ENCODE measurements around the gene LAD1.

The LAD1 gene

DNA sequence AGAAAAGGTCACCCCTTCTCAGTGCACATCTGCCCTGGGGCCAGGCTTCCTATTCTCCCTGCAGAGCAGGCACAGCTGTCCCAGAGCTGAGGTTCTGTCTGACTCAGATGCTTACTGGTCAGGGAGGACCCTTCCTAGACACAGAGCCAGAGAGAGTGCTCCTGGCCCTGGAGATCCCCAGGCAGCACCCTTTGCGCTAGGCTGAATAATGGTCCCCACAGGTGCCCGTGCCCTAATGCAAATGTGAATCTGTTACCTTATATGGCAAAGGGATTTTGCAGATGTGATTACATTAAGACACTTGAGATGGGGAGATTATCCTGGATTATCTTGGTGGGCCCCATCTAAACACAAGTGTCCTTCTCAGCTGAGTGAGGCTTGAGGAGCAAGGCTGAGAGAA lies 25.0 kb upstream of the LAD1 start:
- TF ChIP-seq, protein P1, sequence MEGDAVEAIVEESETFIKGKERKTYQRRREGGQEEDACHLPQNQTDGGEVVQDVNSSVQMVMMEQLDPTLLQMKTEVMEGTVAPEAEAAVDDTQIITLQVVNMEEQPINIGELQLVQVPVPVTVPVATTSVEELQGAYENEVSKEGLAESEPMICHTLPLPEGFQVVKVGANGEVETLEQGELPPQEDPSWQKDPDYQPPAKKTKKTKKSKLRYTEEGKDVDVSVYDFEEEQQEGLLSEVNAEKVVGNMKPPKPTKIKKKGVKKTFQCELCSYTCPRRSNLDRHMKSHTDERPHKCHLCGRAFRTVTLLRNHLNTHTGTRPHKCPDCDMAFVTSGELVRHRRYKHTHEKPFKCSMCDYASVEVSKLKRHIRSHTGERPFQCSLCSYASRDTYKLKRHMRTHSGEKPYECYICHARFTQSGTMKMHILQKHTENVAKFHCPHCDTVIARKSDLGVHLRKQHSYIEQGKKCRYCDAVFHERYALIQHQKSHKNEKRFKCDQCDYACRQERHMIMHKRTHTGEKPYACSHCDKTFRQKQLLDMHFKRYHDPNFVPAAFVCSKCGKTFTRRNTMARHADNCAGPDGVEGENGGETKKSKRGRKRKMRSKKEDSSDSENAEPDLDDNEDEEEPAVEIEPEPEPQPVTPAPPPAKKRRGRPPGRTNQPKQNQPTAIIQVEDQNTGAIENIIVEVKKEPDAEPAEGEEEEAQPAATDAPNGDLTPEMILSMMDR (IDR thresholded peaks at IDR 0.05; ENCODE audit: low read length, missing control alignments): no peak
- DNase-seq (ENCODE audit: low read depth): no peak
- no peak overlapping the region for H3K4me3 ChIP-seq (replicated peaks; ENCODE audit: low read depth, low read length)

DNA sequence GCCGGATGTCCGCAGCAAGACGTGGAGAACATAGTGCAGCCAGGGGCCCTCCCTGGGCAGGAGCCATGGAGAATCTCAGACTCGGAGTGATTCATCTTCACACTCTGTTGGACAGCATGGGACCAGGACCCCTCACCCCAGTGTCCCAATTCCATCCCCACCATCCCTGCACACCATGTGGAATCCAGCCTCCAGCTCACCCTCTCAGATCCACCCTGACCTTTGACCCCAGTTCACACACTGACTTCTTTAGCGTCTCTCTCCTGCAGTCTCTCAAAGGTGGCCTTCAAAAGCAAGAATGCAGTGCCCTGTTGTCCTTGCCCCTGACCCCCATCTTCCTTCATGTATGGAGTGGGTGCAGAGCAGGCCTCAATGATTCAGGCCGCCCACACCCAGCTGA lies 24.5 kb upstream of the LAD1 start:
- no peak overlapping the region for H3K4me3 ChIP-seq (replicated peaks; ENCODE audit: low read depth, low read length)
- TF ChIP-seq, protein P1 (IDR thresholded peaks at IDR 0.05; ENCODE audit: low read length, missing control alignments): no peak
- DNase-seq (ENCODE audit: low read depth): no peak

DNA sequence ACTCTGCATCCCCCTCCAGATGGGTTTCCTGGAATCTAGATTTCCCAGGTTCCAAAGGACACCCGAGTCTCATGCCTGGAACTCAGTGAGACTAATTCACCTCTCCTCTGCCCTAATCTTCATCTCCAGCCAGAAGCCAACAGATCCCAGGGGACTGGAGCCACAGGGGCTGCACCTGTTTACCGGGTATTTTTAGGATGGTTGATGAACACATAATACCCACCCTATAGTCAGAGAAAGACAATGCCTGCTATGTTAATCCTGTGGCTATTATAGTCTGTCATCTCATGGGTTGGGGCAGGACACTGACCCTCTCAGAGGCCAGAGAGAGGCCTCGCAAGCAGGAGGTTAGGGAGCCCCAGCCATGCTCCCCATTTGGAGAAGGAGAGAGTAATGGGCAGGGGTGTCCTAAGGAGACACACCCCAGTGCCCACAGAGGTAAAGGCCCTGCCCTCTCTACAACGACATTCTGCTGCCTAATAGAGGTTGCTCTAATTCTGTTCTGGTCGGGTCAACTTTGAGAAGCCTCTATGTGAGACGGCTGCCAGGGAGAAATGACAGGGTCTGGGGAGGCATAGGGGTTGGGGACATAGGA lies 23.4 kb upstream of the LAD1 start:
- no peak for DNase-seq (ENCODE audit: low read depth)
- no peak overlapping the region for H3K4me3 ChIP-seq (replicated peaks; ENCODE audit: low read depth, low read length)
- TF ChIP-seq, protein P1 (IDR thresholded peaks at IDR 0.05; ENCODE audit: low read length, missing control alignments): no peak

DNA sequence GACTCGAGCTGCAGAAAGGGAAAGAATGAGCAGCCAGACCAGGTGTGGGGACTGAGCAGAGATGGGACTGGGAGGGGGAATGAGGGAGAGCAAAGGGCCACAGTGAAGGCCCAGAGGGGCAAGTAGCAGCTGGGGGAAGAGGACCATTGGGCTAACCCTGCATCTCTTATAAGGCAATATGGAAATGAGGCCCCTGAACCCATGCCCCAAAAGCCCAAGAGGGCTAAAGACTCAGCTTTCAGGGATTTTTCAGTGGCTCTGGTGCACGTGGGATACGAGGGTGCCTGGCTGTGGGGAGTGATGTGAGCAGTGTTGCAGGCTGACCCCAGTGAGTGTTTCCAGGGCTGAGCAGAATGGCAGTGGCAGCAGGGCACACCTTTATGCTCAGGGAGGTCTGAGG lies 22.9 kb upstream of the LAD1 start:
- H3K4me3 ChIP-seq (replicated peaks; ENCODE audit: low read depth, low read length): no peak overlapping the region
- TF ChIP-seq, protein P1 (IDR thresholded peaks at IDR 0.05; ENCODE audit: low read length, missing control alignments): no peak
- DNase-seq (ENCODE audit: low read depth): no peak

DNA sequence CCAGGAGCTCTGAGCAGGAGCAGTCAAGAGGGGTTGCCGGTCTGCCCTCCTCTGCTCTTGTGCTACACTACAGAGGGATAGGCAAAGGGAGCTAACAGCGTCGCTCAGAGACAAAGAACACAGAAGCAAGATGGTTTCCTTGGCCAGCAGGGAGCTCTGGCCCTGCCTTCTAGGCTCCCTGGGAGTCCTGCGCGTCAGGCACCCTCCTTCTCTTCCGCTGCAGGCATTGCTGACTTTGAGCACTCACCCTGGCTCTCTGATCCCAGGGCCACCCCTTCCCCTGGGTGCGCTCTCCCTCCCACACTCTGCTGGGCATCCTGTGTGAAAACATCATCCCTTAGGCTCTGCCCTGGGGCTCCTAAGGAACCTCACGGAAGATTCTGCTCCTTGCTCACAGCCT lies 21.9 kb upstream of the LAD1 start:
- no peak overlapping the region for H3K4me3 ChIP-seq (replicated peaks; ENCODE audit: low read depth, low read length)
- DNase-seq (ENCODE audit: low read depth): no peak
- TF ChIP-seq, protein P1 (IDR thresholded peaks at IDR 0.05; ENCODE audit: low read length, missing control alignments): no peak

DNA sequence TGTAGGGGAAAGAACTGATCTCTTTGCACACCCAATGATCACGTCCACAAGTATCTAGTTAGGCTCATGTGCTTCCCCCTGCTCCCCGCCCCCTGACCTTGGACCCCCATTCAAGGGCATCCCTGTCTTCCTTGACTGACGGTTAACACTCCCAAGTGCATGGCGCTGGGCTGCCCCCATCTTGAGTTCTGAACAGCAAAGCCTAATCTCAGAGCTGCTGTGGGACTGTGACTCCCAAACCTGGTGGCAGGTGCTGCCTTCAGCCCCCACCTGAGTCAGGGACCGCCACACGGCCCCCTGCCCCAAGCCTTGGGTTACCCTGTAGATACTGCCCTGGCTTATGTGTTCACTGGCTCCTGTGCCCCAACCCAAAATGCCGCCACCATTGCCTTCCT lies 21.5 kb upstream of the LAD1 start:
- no peak for DNase-seq (ENCODE audit: low read depth)
- no peak overlapping the region for H3K4me3 ChIP-seq (replicated peaks; ENCODE audit: low read depth, low read length)
- TF ChIP-seq, protein P1 (IDR thresholded peaks at IDR 0.05; ENCODE audit: low read length, missing control alignments): no peak

Measured in fibroblast of pulmonary artery (primary cell).